ENCODE data around the gene DIP2C. TPM values are rescaled to one million over a fixed set of nuclear protein-coding genes. Genes with fewer than 3 reads are reported as not detected.

The DIP2C gene
- total RNA-seq, 1 donor from 2014 or later, result 41.6 TPM

DNA sequence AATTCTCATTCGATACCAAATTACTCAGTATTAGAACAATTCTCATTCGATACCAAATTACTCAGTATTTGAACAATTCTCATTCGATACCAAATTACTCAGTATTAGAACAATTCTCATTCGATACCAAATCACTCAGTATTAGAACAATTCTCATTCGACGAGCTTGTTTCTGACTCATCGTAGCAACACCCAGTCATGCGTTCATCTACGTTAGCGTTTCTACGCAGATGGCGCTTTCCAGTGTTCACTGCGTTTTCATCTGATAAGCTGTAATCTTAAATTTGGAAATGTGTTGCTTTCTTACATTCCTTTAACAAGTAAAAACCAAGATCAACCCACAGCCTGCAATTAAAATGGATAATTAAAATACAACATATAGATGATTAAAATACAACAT is 277.9 kb downstream of the DIP2C start:
- DNase-seq (ENCODE audit: low spot score in 2 of 2) (no peak), FAIRE-seq (no peak)

DNA sequence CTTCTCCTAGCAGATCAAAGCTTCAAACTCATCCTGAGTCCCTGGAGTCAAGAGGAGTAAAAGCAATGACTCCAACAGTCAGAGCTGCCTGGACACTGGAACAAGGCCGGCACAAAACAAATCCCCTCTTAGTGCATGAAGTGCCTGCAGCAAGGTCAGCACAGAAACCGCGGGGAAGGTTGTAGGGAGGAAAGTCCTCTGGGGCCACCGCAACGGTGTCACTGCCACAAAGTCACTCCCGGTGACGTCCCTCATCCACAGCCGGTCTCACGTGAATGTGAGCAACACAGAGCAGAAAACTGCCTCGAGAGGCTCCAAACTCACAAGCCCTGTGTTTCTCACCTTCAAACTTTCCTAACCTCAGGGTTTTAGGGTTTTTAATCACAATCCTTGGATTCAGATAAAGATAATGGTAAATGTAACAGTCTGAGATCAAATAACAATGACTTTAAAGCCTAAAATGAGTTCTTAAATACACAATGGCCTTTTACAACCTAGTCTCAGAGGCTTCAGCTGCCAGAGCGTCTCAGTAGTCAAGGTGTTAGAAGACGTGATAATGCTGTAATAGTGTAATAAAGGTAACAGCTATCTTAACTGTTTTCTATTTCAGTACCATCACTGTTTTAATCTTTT is 279.9 kb downstream of the DIP2C start:
- FAIRE-seq (no peak), DNase-seq (ENCODE audit: low spot score in 2 of 2) (no peak)

DNA sequence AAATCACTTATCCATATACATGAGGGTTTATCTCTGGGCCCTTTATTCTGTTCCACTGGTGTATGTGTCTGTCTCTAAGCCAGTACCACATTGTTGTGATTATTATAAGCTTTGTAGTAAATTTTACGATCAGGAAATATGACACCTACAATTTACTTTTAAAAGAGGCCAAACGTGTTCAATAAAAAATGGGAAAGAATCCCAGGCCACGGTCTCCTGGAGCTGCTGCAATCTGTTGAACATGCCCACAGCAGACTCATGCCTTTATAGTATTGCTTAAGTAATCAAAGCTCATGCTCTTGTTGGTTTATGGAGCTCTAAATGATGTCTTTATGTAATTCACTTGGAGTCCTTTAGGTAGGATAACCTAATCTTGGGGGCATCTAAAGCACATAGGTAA is 281.2 kb downstream of the DIP2C start:
- no peak for DNase-seq (ENCODE audit: low spot score in 2 of 2)
- FAIRE-seq, result no peak

DNA sequence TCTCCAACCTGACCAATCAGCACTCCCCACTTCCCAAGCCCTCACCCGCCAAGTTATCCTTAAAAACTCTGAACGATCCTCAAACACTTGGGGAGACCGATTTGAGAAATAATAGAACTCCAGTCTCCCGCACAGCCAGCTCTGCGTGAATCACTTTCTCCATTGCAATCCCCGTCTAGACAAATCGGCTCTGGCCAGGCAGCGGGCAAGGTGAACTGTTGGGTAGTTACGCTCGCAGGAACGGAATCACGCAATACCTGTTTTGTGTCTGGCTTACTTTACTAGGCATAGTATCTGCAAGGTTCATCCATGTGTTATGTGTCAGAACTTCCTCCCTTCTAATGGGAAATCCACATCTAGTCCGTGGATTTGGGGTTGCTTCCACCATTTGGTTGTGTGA is 282.5 kb downstream of the DIP2C start:
- FAIRE-seq, result no peak
- no peak for DNase-seq (ENCODE audit: low spot score in 2 of 2)

DNA sequence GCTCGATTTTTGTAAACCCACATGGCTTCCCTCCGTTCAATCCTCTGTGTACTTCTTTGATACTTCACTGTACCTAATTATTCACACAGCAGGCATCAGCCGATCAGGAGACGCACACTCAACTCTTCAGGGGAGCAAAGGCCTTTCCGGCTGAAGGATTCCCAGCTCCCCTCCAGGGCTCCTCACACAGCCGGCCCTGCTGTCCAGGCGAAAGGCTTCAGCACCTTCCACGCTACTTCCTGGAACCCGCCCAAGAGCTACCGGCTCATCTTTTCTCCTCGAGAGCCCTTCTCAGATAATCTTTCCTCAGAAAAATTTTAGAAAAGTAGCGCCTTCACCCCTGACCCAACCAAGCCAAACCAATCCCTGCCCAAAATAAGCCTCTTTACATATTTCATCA is 283.8 kb downstream of the DIP2C start:
- FAIRE-seq, result no peak
- no peak for DNase-seq (ENCODE audit: low spot score in 2 of 2)

DNA sequence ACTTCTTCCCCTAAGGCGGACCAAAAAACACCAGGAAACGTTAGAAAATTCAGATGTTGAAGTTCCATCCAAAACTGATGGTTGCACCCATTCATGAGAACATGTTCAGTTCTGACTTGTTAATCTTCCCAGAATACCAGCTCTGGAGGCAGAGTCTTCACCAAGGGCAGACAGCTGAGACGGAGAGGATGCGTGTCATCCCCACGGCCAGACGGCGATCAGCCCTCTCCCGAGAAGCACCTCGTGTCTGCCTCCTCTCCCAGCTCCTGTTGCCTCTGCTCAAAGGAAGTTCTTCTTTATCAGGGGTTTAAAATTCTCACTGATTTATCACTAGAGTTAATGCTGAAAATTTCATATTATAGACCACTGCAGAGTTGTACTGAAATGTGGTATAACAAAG is 284.5 kb downstream of the DIP2C start:
- FAIRE-seq (no peak), DNase-seq (ENCODE audit: low spot score in 2 of 2) (no peak)

DNA sequence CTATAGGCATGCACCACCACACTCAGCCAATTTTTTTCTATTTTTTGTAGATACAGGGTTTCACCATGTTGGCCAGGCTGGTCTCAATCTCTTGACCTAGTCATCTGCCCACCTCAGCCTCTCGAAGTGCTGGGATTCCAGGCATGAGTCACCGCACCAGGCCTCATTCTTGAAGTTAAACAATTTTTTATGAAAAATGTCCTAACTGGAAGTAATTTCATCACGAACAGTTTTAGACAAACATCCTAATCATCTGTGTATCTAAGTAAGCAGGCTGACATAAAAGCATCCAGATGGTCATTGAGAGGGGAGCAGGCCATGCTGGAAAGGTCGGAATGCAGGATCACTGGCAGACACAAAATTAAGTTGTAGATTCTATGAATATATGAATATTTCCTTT is 285.1 kb downstream of the DIP2C start:
- DNase-seq (ENCODE audit: low spot score in 2 of 2), result no peak
- FAIRE-seq, result no peak

DNA sequence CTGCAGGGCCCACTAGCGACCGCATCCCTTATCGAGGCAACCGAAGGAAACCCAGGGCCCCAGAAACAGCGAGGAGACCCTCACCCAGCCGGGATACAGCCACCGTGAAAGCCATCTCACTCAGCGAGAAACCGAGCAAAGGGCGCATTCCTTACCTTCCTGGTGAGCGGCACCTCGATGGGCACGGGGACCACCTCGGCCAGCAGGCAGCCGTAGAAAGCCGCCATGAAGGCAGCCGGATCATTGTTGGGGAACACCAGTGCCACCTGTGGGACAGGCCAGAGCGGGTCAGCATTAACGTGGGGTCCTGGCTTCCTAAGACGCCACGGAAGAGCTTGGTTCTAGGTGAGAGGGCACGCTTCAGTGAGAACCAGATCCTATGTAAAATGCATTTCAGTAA is 290.5 kb downstream of the DIP2C start:
- DNase-seq (ENCODE audit: low spot score in 2 of 2) (no peak), FAIRE-seq (no peak)

DNA sequence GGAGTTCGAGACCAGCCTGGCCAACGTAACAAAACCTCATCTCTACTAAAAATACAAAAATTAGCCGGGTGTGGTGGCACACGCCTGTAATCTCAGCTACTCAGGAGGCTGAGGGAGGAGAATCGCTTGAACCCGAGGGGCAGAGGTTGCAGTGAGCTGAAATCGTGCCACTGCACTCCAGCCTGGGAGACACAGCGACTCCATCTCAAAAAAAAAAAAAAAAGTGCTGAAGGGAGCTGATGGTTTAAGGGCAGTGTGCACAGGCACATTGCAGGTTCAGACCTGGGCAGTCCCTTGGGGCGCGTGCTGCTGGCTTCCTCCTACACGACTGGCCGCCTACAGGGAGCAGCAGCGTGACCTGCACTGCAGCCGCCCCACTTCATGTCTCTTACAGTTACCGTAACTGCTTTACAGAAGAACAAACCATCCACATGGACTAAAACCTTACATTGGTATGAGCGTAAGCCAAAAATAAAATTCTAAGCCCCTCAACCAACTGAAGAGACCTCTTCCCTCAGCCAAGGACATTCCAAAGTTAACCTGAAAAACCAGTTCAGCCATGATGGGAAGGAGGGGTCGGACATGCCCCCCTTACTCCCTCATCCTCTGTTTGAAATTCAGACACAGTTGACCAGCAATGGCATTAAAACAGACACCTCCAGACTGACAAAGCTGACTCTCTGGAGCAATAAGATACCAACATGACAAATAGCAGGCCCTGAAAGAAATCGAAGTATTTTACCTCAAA is 292.0 kb downstream of the DIP2C start:
- FAIRE-seq, result no peak
- DNase-seq (ENCODE audit: low spot score in 2 of 2), result no peak

DNA sequence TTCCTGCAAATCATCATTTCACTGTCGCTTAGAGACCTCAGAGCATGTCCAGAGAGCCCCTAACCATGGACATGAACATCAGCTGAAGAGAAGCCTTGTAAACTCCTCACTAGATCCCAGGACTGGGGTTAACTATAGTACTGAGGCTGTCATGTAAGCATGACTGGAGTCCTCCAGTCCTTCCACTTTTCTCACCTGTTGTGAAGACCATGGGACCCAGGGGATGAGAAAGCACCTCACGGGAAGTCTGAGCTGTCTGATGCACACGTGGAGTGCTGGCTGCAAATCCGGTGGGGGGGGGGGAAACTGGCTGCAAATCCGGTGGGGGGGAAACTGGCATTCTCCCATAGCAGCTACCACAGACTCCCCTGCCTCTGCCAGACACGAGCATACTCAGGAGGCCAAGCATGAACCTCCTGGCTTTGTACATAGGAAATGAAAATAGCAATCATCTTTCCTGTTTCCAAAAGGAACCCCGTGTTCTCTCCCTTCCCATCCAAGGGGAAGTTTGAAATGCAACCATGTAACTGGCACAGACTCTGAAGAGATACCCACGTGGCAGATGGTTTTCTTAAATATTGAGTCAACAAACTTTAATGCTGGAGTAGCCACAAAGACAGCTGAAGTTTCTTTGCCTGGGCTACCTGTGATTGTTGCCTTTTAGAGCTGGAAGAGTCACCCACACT is 292.8 kb downstream of the DIP2C start:
- no peak for FAIRE-seq

DNA sequence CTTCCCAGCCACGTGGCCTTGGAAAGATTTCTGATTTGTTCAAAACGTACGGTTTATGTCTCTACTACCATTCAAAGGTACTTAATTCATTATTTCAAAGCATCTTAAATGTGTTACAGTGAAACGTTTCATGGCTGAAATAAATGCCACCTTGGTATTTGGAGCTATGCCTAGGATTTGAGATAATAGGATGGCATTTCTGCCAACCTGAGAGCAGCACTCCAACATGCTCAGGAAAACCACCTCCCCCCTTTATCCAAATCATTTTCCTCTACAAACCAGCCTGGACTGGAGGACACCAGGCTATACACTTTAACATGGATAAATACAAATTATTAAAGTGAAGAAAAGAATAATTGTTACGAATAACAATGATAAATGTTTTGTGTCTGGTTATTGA is 293.4 kb downstream of the DIP2C start:
- FAIRE-seq (no peak), DNase-seq (ENCODE audit: low spot score in 2 of 2) (no peak)

More for the DNA sequence above, 292.8 kb downstream of the DIP2C start:
- DNase-seq (ENCODE audit: low spot score in 2 of 2), result no peak

DNA sequence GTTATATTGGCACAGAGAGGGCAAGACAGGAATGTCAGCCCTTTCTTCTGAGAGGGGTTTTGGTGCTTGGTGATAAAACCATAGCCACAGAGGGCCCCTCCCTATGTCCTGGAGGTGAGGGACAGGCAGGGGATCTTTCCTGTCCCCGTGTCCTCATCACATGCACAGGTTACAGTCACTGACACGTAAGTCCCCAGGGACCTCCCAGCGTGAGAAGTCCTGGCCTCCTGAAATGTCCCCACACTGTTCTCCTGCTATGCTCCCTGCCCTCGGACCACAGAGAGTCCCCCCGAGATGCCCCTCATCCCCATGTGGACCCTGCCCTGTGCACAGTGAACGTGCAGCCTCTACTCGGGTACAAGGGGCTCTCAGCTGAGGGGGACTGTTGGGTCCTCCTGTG is 293.8 kb downstream of the DIP2C start:
- DNase-seq (ENCODE audit: low spot score in 2 of 2) (no peak), FAIRE-seq (no peak)

DNA sequence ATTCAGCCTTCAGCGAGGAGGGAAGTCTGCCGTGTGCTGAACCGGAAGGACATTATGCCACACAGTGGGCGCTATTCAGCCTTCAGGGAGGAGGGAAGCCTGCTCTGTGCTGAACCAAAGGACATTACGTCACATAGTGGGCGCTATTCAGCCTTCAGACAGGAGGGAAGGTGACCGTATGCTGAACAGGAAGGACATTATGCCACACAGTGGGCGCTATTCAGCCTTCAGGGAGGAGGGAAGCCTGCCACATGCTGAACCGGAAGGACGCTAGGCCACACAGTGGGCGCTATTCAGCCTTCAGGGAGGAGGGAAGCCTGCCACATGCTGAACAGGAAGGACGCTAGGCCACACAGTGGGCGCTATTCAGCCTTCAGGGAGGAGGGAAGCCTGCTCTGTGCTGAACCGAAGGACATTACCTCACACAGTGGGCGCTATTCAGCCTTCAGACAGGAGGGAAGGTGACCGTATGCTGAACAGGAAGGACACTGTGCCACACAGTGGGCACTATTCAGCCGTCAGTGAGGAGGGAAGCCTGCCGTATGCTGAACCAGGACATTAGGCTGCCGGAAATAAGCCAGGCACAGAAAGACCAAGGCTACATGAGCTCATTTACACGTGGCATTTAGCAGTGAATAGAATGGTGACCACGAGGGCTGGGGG is 294.9 kb downstream of the DIP2C start:
- peak; percentile 60 to 61 for DNase-seq (ENCODE audit: low spot score in 2 of 2)
- peak; percentile 72 for FAIRE-seq

DNA sequence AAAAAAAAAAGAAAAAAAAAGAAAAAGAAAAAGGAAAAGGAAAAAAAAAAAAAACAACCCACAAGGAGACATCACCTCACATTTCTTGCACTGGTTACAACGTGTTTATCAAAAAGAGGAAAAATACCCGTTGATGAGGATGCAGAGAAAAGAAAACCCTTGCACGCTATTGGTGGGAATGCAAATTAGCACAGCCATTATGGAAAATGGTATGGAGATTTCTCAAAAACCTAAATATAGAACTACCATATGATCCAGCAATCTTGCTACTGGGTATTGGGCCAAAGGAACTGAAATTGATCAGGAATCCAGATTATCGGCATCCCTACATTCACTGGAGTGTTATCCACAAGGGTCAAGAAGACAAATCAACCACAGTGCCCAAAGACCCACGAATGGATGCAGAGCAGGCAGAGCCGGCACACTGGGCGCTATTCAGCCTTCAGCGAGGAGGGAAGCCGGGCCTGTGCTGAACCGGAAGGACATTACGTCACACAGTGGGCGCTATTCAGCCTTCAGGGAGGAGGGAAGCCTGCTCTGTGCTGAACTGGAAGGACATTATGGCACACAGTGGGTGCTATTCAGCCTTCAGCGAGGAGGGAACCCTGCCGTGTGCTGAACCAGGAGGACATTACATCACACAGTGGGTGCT is 295.6 kb downstream of the DIP2C start:
- FAIRE-seq (no peak), DNase-seq (ENCODE audit: low spot score in 2 of 2) (no peak)

DNA sequence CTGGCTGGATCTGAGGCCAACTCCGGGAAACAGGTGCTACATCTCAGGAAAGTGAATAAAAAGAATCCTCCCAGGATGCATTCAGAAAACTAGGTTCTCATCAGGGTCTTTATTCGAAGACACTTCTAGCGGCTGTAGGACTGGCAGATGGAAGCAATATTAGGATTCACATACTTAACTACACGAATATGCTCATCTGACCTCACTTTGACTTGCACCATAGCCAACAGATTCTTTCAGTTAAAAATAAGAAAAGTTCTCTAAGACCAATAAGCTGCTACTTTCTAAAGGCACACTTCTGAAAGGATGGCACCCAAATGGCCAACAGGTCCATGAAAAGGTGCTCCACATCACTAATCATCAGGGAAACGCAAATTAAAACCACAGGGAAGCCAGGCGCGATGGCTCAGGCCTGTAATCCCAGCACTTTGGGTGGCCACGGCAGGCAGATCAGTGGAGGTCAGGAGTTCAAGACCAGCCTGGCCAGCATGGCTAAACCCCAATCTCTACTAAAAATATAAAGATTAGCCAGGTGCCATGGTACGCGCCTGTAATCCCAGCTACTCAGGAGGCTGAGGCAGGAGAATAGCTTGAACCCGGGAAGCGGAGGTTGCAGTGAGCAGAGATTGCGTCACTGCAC is 296.2 kb downstream of the DIP2C start:
- FAIRE-seq (no peak), DNase-seq (ENCODE audit: low spot score in 2 of 2) (no peak)

DNA sequence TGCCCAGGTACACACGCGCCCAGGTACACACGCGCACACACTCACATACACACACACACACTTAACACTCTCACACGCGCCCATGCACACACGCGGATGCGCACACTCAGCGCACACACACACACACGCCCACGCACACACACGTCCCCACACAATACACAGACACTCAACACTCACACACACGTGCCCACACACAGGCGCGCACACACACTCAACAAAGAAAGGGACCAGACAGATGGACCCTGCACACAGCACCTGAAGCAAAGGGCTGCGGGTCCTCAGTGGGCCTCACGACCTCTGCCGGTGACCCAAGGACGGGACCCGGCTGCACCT is 296.8 kb downstream of the DIP2C start:
- no peak for FAIRE-seq
- DNase-seq (ENCODE audit: low spot score in 2 of 2), result no peak

DNA sequence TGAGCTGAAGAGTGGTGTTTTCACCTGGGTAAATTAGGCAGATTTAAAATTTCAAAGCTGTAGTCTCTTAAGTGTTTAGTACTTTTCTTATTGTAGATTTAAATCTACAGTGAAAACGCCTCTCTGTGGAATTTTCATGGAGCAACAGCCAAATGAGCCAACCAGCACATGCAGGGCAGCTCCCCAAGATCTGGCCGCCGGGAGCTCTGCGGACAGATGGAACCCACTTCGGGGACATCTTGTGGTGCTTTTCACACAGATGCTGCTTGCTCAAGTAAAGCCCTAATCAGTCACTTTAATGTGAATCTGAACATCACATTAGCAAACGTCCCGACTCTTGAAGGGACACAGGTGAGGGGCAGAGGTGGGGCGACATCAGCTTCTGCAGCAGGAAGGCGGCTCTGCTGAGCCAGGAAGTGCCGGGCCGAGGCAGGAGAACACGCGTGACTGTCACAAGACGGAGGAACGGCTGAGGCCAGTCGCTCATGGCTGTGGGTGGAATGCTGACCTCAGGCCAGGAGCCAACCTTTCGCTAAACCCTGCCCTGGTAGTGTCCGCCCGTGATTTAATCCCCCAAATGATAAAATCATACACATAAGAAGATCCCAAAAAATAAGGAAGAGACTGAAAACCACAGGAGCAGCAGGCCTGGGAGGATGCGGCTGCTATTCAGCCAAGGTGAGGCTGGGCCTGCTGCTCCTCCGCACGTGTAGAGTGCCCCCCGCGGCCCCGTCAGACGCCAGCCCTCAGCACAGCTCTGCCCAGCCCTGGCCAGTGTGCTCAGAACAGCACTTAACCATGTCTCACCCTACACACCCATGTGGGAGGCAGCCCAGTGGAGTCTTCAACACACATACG is 297.4 kb downstream of the DIP2C start:
- FAIRE-seq (no peak), DNase-seq (ENCODE audit: low spot score in 2 of 2) (no peak)

DNA sequence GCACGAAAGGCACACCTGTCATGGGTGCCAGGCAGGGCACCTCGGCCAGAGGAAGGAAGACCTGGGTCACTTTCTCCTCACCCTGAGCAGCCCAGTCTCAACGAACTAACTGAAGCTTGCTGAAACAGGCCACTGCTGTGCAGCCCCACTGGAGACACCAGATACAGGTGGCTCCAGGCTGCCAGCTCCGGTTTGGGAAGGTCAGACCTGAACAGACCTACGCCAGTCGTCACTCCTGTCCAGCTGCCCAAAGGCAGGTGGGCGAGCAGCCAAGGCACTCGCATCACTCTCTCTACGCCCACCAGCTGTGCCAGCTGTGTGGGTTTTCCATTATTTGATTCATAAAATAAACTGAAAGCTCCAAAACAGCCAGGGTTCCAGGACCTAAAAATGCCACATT is 298.2 kb downstream of the DIP2C start:
- FAIRE-seq, result no peak

DNA sequence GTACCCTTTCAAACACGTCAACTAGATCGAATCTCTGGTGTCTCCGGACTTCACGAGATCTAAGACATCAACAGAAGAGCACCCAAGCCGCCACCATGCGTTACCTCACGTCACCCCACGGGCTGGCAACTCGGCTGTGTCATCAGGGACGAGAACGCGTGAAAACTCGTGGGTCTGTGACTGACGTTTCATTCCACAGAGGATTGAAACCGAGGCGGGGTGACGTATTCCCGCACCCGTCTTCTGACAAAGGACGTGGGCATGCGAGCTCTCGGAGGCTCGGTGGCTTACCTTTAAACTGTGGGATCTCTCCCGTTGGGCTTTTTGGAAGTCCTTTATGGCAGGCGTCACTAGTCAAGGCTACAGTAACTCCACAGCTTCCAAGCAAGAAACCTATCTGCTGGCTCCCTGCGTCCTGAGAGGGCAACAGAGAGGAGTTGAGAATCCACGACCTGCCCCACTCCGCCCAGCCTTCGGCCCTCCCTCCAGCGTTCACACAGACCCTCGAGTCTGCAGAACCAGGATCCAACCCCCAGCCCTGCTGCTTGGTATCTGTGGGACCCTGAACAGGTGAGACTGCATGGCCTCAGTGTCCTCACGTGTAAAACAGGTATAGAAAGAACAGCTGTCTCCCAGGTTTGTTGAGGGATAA is 298.9 kb downstream of the DIP2C start:
- FAIRE-seq (no peak), DNase-seq (ENCODE audit: low spot score in 2 of 2) (no peak)

More for the DNA sequence above, 298.2 kb downstream of the DIP2C start:
- DNase-seq (ENCODE audit: low spot score in 2 of 2), result no peak
